PC-3 (cell line): Measurements from ENCODE around the gene OBSL1. TPM values are rescaled to one million over a fixed set of nuclear protein-coding genes. Genes with fewer than 3 reads are reported as not detected.

ENCODE experiments used
- ATAC-seq: fragments of 200-7000 bp; cut with Tn5 transposase; 2 replicates; pipeline ENCODE4 v1.9.1; 2020; ENCODE audit warnings: mild to moderate bottlenecking, moderate library complexity
- BruUV-seq: library from RNA; stranded (reverse); fragments of 400-500 nt; replicated peaks from 2 replicates; lab custom pipeline; 2021; lab: Mats Ljungman, UMichigan
- CTCF ChIA-PET: fragments of 300-600 bp; sonication (Branson Sonifier 250); formaldehyde crosslinking; loops from one replicate; lab custom pipeline; 2022; ENCODE audit warnings: antibody characterized with exemption; lab: Charles Lee
- POLR2A ChIA-PET: fragments of 300-600 bp; sonication (Branson Sonifier 250); formaldehyde crosslinking; loops from one replicate; lab custom pipeline; 2022; ENCODE audit warnings: antibody characterized with exemption; ENCODE audit not compliant: unreplicated experiment; lab: Charles Lee
- DNase-seq: peaks from one replicate; pipeline ENCODE4 v3.0.0-alpha.2; 2015
- H2AFZ ChIP-seq: fragments of 300-600 bp; sonication (generic); 2 replicates; pipeline ENCODE4 v1.6.0; 2016; ENCODE audit warnings: antibody characterized with exemption, low read length
- H3F3A ChIP-seq: fragments of 300-600 bp; sonication (generic); one replicate; pipeline ENCODE4 v1.6.0; 2017; ENCODE audit warnings: antibody characterized with exemption, low read length, control low read depth, mild to moderate bottlenecking; ENCODE audit not compliant: unreplicated experiment
- H3K27ac ChIP-seq: fragments of 300-600 bp; sonication (generic); 2 replicates; pipeline ENCODE4 v1.5.1; 2016; ENCODE audit warnings: mild to moderate bottlenecking, low read length
- H3K27me3 ChIP-seq: fragments of 300-600 bp; sonication (generic); 2 replicates; pipeline ENCODE4 v1.6.1; 2016; ENCODE audit warnings: low read length, mixed read lengths
- H3K36me3 ChIP-seq: fragments of 300-600 bp; sonication (generic); 2 replicates; pipeline ENCODE4 v1.6.1; 2016; ENCODE audit warnings: low read depth, mixed run types, low read length, mixed read lengths
- H3K4me1 ChIP-seq: fragments of 300-600 bp; sonication (generic); 2 replicates; pipeline ENCODE4 v1.5.1; 2016; ENCODE audit warnings: low read length; ENCODE audit not compliant: insufficient read depth
- H3K4me2 ChIP-seq: fragments of 300-600 bp; sonication (generic); 2 replicates; pipeline ENCODE4 v1.6.0; 2016; ENCODE audit warnings: low read length
- H3K4me3 ChIP-seq: fragments of 300-600 bp; sonication (generic); 2 replicates; pipeline ENCODE4 v1.5.1; 2016; ENCODE audit warnings: mild to moderate bottlenecking, low read length, mixed read lengths
- H3K79me2 ChIP-seq: fragments of 300-600 bp; sonication (generic); 2 replicates; pipeline ENCODE4 v1.6.1; 2017; ENCODE audit warnings: low read length, mixed read lengths
- H3K9ac ChIP-seq: fragments of 300-600 bp; sonication (generic); 2 replicates; pipeline ENCODE4 v1.6.0; 2016; ENCODE audit warnings: mild to moderate bottlenecking, low read length
- H3K9me2 ChIP-seq: fragments of 300-600 bp; sonication (generic); replicated peaks from 2 replicates; pipeline ENCODE4 v1.6.1; 2016; ENCODE audit warnings: mixed run types, low read length, mixed read lengths
- H3K9me3 ChIP-seq: fragments of 300-600 bp; sonication (generic); 2 replicates; pipeline ENCODE4 v1.6.1; 2016; ENCODE audit warnings: low read length, mixed read lengths
- H4K20me1 ChIP-seq: fragments of 300-600 bp; sonication (generic); 2 replicates; pipeline ENCODE4 v1.6.1; 2016; ENCODE audit warnings: low read length, mixed read lengths
- EZH2 ChIP-seq: fragments of 300-600 bp; sonication (generic); IDR thresholded peaks from one replicate; pipeline ENCODE4 v1.6.1; 2017; ENCODE audit warnings: antibody characterized with exemption, mild to moderate bottlenecking, low read length; ENCODE audit not compliant: unreplicated experiment
- EZH2phosphoT487 ChIP-seq: fragments of 300-600 bp; sonication (generic); IDR thresholded peaks from 2 replicates; pipeline ENCODE4 v1.6.1; 2018; ENCODE audit warnings: mild to moderate bottlenecking, antibody characterized with exemption, low read length, borderline replicate concordance
- intact Hi-C: fragments of 100-400 bp; cut with micrococcal nuclease; formaldehyde crosslinking; loops from 2 replicates; pipeline ENCODE4 v1.9.0; 2023
- total RNA-seq: library from RNA; depleted of rRNA; stranded (reverse); fragments of >200 nt; gene quantifications from 2 replicates; pipeline ENCODE4 v1.2.3, GENCODE V29; 2014
- TF ChIP-seq, protein P1 (sequence below): fragments of 300-600 bp; sonication (generic); conservative IDR thresholded peaks from 2 replicates; pipeline ENCODE4 v1.5.1; 2017; ENCODE audit warnings: antibody characterized with exemption, low read depth, mild to moderate bottlenecking, low read length

The OBSL1 gene
- total RNA-seq, 1 experiment from 2014 or later: 122 TPM

- Histone ChIP-seq H3K4me1 (peaks cover 6% of the 10 kb centered on the region), H3F3A (no peaks in the 10 kb centered on the region), H3K36me3 (no peaks in the 10 kb centered on the region), H4K20me1 (no peaks in the 10 kb centered on the region), H3K9me3 (no peaks in the 10 kb centered on the region), H3K4me3 (no peak overlapping the region), H3K4me2 (no peak overlapping the region), H3K9me2 (no peaks in the 10 kb centered on the region), H3K27ac (no peak overlapping the region), H2AFZ (no peak overlapping the region), H3K9ac (no peak overlapping the region), H3K27me3 (peaks cover 10% of the 10 kb centered on the region), H3K79me2 (no peaks in the 10 kb centered on the region)
- intact Hi-C loops: no loop called here
- no TSS peak for BruUV-seq
- TF ChIP-seq EZH2phosphoT487: no peak
- TF ChIP-seq, protein P1, sequence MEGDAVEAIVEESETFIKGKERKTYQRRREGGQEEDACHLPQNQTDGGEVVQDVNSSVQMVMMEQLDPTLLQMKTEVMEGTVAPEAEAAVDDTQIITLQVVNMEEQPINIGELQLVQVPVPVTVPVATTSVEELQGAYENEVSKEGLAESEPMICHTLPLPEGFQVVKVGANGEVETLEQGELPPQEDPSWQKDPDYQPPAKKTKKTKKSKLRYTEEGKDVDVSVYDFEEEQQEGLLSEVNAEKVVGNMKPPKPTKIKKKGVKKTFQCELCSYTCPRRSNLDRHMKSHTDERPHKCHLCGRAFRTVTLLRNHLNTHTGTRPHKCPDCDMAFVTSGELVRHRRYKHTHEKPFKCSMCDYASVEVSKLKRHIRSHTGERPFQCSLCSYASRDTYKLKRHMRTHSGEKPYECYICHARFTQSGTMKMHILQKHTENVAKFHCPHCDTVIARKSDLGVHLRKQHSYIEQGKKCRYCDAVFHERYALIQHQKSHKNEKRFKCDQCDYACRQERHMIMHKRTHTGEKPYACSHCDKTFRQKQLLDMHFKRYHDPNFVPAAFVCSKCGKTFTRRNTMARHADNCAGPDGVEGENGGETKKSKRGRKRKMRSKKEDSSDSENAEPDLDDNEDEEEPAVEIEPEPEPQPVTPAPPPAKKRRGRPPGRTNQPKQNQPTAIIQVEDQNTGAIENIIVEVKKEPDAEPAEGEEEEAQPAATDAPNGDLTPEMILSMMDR: no peak
- no peak for TF ChIP-seq EZH2
- no peak for ATAC-seq
- ChIA-PET CTCF (no interaction called here), POLR2A (no interaction called here)
- DNase-seq: no peak
Measured at GRCh38 chr2:219526320-219527075, 44.8 kb downstream of the OBSL1 start.

DNA sequence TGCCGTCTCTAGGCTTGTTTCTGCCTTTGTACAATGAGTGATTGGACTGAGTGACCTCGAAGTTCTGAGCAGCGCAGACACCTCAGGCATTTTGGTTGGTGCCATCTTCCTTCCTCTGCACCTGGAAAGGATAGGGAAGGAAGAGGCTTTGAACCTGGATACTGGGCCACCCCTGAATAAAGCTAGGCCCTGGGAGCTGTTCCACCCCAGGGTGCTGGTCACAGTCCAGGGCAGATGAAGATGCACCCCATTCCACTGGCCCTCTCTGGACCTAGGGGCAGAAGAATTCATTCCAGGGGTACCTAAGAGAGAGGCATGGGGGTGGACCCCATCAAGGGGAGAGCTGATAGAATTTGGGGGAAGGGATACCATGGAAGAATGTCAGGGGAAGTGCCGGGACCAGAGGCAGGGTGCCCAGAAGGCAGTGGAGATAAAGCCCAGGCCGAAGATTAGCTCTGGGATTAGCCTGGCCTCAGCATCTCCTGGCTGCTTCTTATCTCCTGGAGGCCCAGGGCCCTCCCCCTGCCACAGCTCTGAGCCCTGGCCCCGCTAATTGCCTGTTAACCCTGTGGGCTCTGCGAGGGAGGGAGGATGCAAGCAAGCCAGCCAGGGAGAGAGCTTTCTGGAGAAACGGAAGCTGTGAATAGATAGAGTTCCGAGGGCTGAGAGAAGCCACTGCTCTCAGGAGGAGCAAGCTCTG lies 45.7 kb downstream of the OBSL1 start:
- intact Hi-C loops: no loop called here
- Histone ChIP-seq H3K4me2 (no peak overlapping the region), H3K27me3 (peaks cover 10% of the 10 kb centered on the region), H3K4me1 (peaks cover 14% of the 10 kb centered on the region), H3K27ac (no peak overlapping the region), H3K9ac (no peak overlapping the region), H2AFZ (no peak overlapping the region), H4K20me1 (no peaks in the 10 kb centered on the region), H3K9me2 (no peaks in the 10 kb centered on the region), H3K4me3 (no peak overlapping the region), H3K9me3 (no peaks in the 10 kb centered on the region), H3K79me2 (no peaks in the 10 kb centered on the region), H3K36me3 (no peaks in the 10 kb centered on the region), H3F3A (no peaks in the 10 kb centered on the region)
- no TSS peak for BruUV-seq
- CTCF ChIA-PET: no interaction called here
- DNase-seq (no peak), ATAC-seq (no peak)
- POLR2A ChIA-PET: no interaction called here
- TF ChIP-seq EZH2phosphoT487: no peak
- TF ChIP-seq, protein P1: no peak
- no peak for TF ChIP-seq EZH2

- peaks cover 14% of the 10 kb centered on the region for H3K4me1 ChIP-seq
- H3K9ac ChIP-seq: no peak overlapping the region
- H3K4me2 ChIP-seq: no peak overlapping the region
- DNase-seq (no peak), ATAC-seq (no peak)
- intact Hi-C loops: no loop called here
- H3K4me3 ChIP-seq: no peak overlapping the region
- H3K27ac ChIP-seq: no peak overlapping the region
- peaks cover 10% of the 10 kb centered on the region for H3K27me3 ChIP-seq
- H2AFZ ChIP-seq: no peak overlapping the region
- no TSS peak for BruUV-seq
- no peaks in the 10 kb centered on the region for H3F3A ChIP-seq
- H3K9me2 ChIP-seq: no peaks in the 10 kb centered on the region
- CTCF ChIA-PET: no interaction called here
- H4K20me1 ChIP-seq: no peaks in the 10 kb centered on the region
- POLR2A ChIA-PET: no interaction called here
- no peak for TF ChIP-seq EZH2
- no peaks in the 10 kb centered on the region for H3K79me2 ChIP-seq
- H3K36me3 ChIP-seq: no peaks in the 10 kb centered on the region
- H3K9me3 ChIP-seq: no peaks in the 10 kb centered on the region
Measured at GRCh38 chr2:219524817-219525216, 46.5 kb downstream of the OBSL1 start.
